GM12878 (cell line): Measurements from ENCODE around the gene CLEC20A. TPM values are rescaled to one million over a fixed set of nuclear protein-coding genes. Genes with fewer than 3 reads are reported as not detected.

ENCODE experiments used
- BACH1 ChIP-seq: fragments of 450-650 bp; IDR thresholded peaks from 2 replicates; pipeline ENCODE4 v1.6.1; 2017; ENCODE audit warnings: mild to moderate bottlenecking, borderline replicate concordance
- BCL3 ChIP-seq: IDR thresholded peaks from 2 replicates; pipeline ENCODE4 v1.6.1; 2011; ENCODE audit warnings: borderline replicate concordance, low read depth, mild to moderate bottlenecking, moderate library complexity, low read length; ENCODE audit not compliant: insufficient read depth, poor library complexity, severe bottlenecking
- CHD4 ChIP-seq: fragments of 200-600 bp; sonication (generic); IDR thresholded peaks from 2 replicates; pipeline ENCODE4 v1.6.1; 2016; ENCODE audit warnings: mild to moderate bottlenecking
- DPF2 ChIP-seq: fragments of 450-650 bp; IDR thresholded peaks from 2 replicates; pipeline ENCODE4 v1.6.1; 2017; ENCODE audit warnings: mild to moderate bottlenecking
- ELK1 ChIP-seq: IDR thresholded peaks from 2 replicates; pipeline ENCODE4 v1.6.1; 2012; ENCODE audit warnings: low read depth, low read length, improper control_type of control experiment
- IKZF1 ChIP-seq: fragments of 450-650 bp; conservative IDR thresholded peaks from 2 replicates; pipeline ENCODE4 v1.6.1; 2017; ENCODE audit warnings: antibody characterized with exemption, mild to moderate bottlenecking
- MEF2B ChIP-seq: fragments of 450-650 bp; IDR thresholded peaks from 2 replicates; pipeline ENCODE4 v1.6.1; 2018; ENCODE audit warnings: mild to moderate bottlenecking, moderate library complexity; ENCODE audit not compliant: partially characterized antibody, poor library complexity, severe bottlenecking
- POLR2AphosphoS5 ChIP-seq: IDR thresholded peaks from 2 replicates; pipeline ENCODE4 v1.6.1; 2011; ENCODE audit warnings: mild to moderate bottlenecking, low read length, inconsistent platforms
- RAD21 ChIP-seq: IDR thresholded peaks from 2 replicates; pipeline ENCODE4 v1.6.1; 2011; ENCODE audit warnings: mild to moderate bottlenecking, low read depth, low read length, moderate library complexity; ENCODE audit not compliant: insufficient read depth
- RFX5 ChIP-seq: IDR thresholded peaks from 2 replicates; pipeline ENCODE4 v1.6.1; 2011; ENCODE audit warnings: low read depth, low read length, improper control_type of control experiment
- SREBF1 ChIP-seq: IDR thresholded peaks from 2 replicates; pipeline ENCODE4 v1.6.1; 2012; ENCODE audit warnings: mild to moderate bottlenecking, low read length
- polyA plus RNA-seq, 11 experiments: library from polyadenylated mRNA; depleted of rRNA in 4 of 11; unstranded in 6 of 11; stranded (reverse) in 5 of 11; fragments of >200 nt; fragmentation: Nextera tagmentation in 4 of 11; fragmentation: Illumina TruSeq in 1 of 11; extraction: Ambion mirVana in 4 of 11; extraction: Trizol in 1 of 11; gene quantifications; 1 replicate in 1 of 11; 2 replicates in 10 of 11; pipeline versions ENCODE4 v1.2.1 to v1.2.3, GENCODE V29; 2011 to 2016; ENCODE audit warnings: inconsistent platforms in 2 of 11, missing spikeins in 2 of 11, low read depth in 1 of 11
- total RNA-seq, 4 experiments: library from RNA; depleted of rRNA in 3 of 4; stranded (reverse); fragments of >200 nt in 3 of 4; fragmentation: Illumina TruSeq in 1 of 4; extraction: Trizol in 1 of 4; gene quantifications; 2 replicates each; pipeline versions ENCODE4 v1.2.1 to v1.2.3, GENCODE V29; 2013 to 2021
- TF ChIP-seq, protein P1 (sequence below), 3 experiments: IDR thresholded peaks in 2 of 3; conservative IDR thresholded peaks in 1 of 3; 2 replicates each; pipeline ENCODE4 v1.5.1; 2011; ENCODE audit warnings: low read depth in 3 of 3, low read length in 3 of 3, mild to moderate bottlenecking in 3 of 3, control low read depth in 2 of 3, moderate library complexity in 2 of 3, inconsistent platforms in 1 of 3, mixed read lengths in 1 of 3; ENCODE audit not compliant: control insufficient read depth in 2 of 3, insufficient read depth in 1 of 3; ENCODE audit errors: extremely low read depth in 1 of 3
- TF ChIP-seq, protein P2 (sequence below): fragments of 450-650 bp; IDR thresholded peaks from 2 replicates; pipeline ENCODE4 v1.6.1; 2018; ENCODE audit warnings: mild to moderate bottlenecking, low read depth, moderate library complexity; ENCODE audit not compliant: partially characterized antibody

CLEC20A gene
- total and polyA plus RNA-seq, 10 of the 15 experiments (the other 5 are each of a cell fraction or from before 2014, with no cell fraction given), result not detected

DNA sequence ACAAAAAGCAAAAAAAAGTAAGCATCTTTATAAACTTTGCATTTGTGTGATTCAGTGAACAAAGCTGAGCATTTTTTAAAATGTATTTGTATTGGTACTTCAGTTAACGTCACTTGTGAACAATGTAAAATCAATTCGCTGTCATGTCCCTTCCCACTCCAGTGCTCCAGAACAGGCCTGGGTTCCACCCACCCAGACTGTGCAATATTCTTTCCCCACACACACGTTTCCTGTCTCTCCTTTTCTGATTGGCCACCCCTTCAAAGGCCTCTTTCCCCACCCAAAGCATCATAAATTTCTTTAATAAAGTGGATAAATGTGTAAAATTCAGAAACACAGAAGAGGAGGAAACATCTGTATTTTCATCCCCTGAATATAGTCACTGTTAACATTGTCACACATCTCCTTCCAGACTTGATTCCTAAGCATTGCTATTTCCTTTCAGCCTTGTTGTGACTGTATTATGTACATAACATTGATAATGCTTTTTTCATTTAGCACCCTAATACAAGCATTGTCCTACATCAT is 12.0 kb downstream of the CLEC20A start (continued):
- TF ChIP-seq, protein P1, sequence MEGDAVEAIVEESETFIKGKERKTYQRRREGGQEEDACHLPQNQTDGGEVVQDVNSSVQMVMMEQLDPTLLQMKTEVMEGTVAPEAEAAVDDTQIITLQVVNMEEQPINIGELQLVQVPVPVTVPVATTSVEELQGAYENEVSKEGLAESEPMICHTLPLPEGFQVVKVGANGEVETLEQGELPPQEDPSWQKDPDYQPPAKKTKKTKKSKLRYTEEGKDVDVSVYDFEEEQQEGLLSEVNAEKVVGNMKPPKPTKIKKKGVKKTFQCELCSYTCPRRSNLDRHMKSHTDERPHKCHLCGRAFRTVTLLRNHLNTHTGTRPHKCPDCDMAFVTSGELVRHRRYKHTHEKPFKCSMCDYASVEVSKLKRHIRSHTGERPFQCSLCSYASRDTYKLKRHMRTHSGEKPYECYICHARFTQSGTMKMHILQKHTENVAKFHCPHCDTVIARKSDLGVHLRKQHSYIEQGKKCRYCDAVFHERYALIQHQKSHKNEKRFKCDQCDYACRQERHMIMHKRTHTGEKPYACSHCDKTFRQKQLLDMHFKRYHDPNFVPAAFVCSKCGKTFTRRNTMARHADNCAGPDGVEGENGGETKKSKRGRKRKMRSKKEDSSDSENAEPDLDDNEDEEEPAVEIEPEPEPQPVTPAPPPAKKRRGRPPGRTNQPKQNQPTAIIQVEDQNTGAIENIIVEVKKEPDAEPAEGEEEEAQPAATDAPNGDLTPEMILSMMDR (IDR thresholded peaks at IDR 0.05 in 2 of 3, conservative IDR thresholded peaks at IDR 0.05 in 1 of 3; ENCODE audit: control insufficient read depth in 2 of 3, extremely low read depth in 1 of 3, insufficient read depth in 1 of 3, low read depth in 3 of 3, low read length in 3 of 3), result no peak
- TF ChIP-seq IKZF1, result no peak
- TF ChIP-seq, protein P2, sequence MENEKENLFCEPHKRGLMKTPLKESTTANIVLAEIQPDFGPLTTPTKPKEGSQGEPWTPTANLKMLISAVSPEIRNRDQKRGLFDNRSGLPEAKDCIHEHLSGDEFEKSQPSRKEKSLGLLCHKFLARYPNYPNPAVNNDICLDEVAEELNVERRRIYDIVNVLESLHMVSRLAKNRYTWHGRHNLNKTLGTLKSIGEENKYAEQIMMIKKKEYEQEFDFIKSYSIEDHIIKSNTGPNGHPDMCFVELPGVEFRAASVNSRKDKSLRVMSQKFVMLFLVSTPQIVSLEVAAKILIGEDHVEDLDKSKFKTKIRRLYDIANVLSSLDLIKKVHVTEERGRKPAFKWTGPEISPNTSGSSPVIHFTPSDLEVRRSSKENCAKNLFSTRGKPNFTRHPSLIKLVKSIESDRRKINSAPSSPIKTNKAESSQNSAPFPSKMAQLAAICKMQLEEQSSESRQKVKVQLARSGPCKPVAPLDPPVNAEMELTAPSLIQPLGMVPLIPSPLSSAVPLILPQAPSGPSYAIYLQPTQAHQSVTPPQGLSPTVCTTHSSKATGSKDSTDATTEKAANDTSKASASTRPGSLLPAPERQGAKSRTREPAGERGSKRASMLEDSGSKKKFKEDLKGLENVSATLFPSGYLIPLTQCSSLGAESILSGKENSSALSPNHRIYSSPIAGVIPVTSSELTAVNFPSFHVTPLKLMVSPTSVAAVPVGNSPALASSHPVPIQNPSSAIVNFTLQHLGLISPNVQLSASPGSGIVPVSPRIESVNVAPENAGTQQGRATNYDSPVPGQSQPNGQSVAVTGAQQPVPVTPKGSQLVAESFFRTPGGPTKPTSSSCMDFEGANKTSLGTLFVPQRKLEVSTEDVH, result no peak
- no peak for TF ChIP-seq CHD4
- no peak for TF ChIP-seq RFX5
- TF ChIP-seq ELK1, result no peak
- TF ChIP-seq DPF2, result no peak
- no peak for TF ChIP-seq BCL3
- no peak for TF ChIP-seq MEF2B
- no peak for TF ChIP-seq SREBF1
- no peak for TF ChIP-seq BACH1
- TF ChIP-seq POLR2AphosphoS5, result no peak
- no peak for TF ChIP-seq RAD21
- TF ChIP-seq, all 136 proteins: peak for 0
